Panc1 (cell line): Measurements from ENCODE around the gene RCSD1. TPM values are rescaled to one million over a fixed set of nuclear protein-coding genes. Genes with fewer than 3 reads are reported as not detected.

Experiments
- ATAC-seq: fragments of 200-7000 bp; cut with Tn5 transposase; 2 replicates; pipeline ENCODE4 v1.9.1; 2020; ENCODE audit warnings: mild to moderate bottlenecking, moderate library complexity
- BruUV-seq: library from RNA; stranded (reverse); fragments of 400-500 nt; replicated peaks from 2 replicates; lab custom pipeline; 2021; lab: Mats Ljungman, UMichigan
- CTCF ChIA-PET: fragments of 300-600 bp; sonication (Branson Sonifier 250); formaldehyde crosslinking; loops from one replicate; lab custom pipeline; 2022; ENCODE audit warnings: antibody characterized with exemption; lab: Charles Lee
- POLR2A ChIA-PET: fragments of 300-600 bp; sonication (Branson Sonifier 250); formaldehyde crosslinking; loops from one replicate; lab custom pipeline; 2022; ENCODE audit warnings: antibody characterized with exemption; lab: Charles Lee
- DNase-seq: peaks from one replicate; pipeline ENCODE4 v3.0.0-alpha.2; 2010; ENCODE audit warnings: low read depth, low spot score
- H3K27ac ChIP-seq: 2 replicates; pipeline ENCODE4 v1.5.1; 2011; ENCODE audit warnings: mild to moderate bottlenecking, low read length, inconsistent platforms
- H3K27me3 ChIP-seq: fragments of 200-500 bp; sonication (Bioruptor generic); 2 replicates; pipeline ENCODE4 v1.6.0; 2014; ENCODE audit warnings: low read length, inconsistent platforms; ENCODE audit not compliant: control insufficient read depth, insufficient read depth
- H3K36me3 ChIP-seq: fragments of 200-500 bp; sonication (Bioruptor generic); 2 replicates; pipeline ENCODE4 v1.5.1; 2014; ENCODE audit warnings: inconsistent platforms, mild to moderate bottlenecking, low read length, moderate library complexity; ENCODE audit not compliant: control insufficient read depth, insufficient read depth
- H3K4me1 ChIP-seq: 2 replicates; pipeline ENCODE4 v1.5.1; 2011; ENCODE audit warnings: inconsistent platforms, mild to moderate bottlenecking, low read length, moderate library complexity; ENCODE audit not compliant: control insufficient read depth, insufficient read depth
- H3K4me3 ChIP-seq, 2 experiments: 2 replicates each; pipeline ENCODE4 v1.5.1; 2011 to 2012; ENCODE audit warnings: low read depth in 2 of 2, low read length in 2 of 2, mild to moderate bottlenecking in 2 of 2, inconsistent platforms in 1 of 2, moderate library complexity in 1 of 2
- H3K9me3 ChIP-seq: fragments of 200-500 bp; sonication (Bioruptor generic); 2 replicates; pipeline ENCODE4 v1.5.1; 2014; ENCODE audit warnings: low read depth, mild to moderate bottlenecking, inconsistent platforms, low read length, moderate library complexity; ENCODE audit not compliant: control insufficient read depth, insufficient read depth
- CTCF ChIP-seq: fragments of 450-650 bp; IDR thresholded peaks from 2 replicates; pipeline ENCODE4 v1.5.1; 2017; ENCODE audit warnings: mild to moderate bottlenecking
- POLR2AphosphoS5 ChIP-seq: IDR thresholded peaks from 2 replicates; pipeline ENCODE4 v1.6.1; 2012; ENCODE audit warnings: mild to moderate bottlenecking, low read depth, low read length, moderate library complexity
- REST ChIP-seq, 2 experiments: IDR thresholded peaks; 2 replicates each; pipeline ENCODE4 v1.6.1; 2011 to 2012; ENCODE audit warnings: low read depth in 2 of 2, control low read depth in 1 of 2, low read length in 1 of 2, mild to moderate bottlenecking in 1 of 2, moderate library complexity in 1 of 2; ENCODE audit not compliant: insufficient read depth in 1 of 2
- SIN3A ChIP-seq: IDR thresholded peaks from 2 replicates; pipeline ENCODE4 v1.6.1; 2012; ENCODE audit warnings: low read depth, mild to moderate bottlenecking, low read length, moderate library complexity, borderline replicate concordance; ENCODE audit not compliant: insufficient read depth
- TCF7L2 ChIP-seq: IDR thresholded peaks from 2 replicates; pipeline ENCODE4 v1.6.1; 2011; ENCODE audit warnings: mild to moderate bottlenecking, low read depth, low read length, inconsistent platforms
- in situ Hi-C: cut with HindIII; loops from 2 replicates; pipeline ENCODE4 v1.10.0; 2016; ENCODE audit warnings: low sequenced_read_pairs, low pct_unique_long_range_greater_than_20kb
- intact Hi-C: fragments of 100-400 bp; cut with micrococcal nuclease; formaldehyde crosslinking; loops from one replicate; pipeline ENCODE4 v1.10.0; 2022; ENCODE audit not compliant: unreplicated experiment
- total RNA-seq: library from RNA; stranded (reverse); gene quantifications from one replicate; pipeline ENCODE4 v1.2.1, GENCODE V29; 2021; ENCODE audit not compliant: unreplicated experiment

RCSD1 gene
- total RNA-seq, 1 experiment from 2014 or later, result 1.4 TPM

GRCh38 chr1:167723707-167724323, 93.8 kb downstream of the RCSD1 start:
- ChIA-PET CTCF (no interaction called here), POLR2A (no interaction called here)
- Histone ChIP-seq H3K4me1 (peaks cover 10% of the 10 kb centered on the region), H3K9me3 (no peaks in the 10 kb centered on the region), H3K36me3 (no peaks in the 10 kb centered on the region), H3K4me3 (no peak overlapping the region), H3K27me3 (no peaks in the 10 kb centered on the region), H3K27ac (peak overlapping the region; percentile 80; the same call in 1 of the 2 replicates)
- intact Hi-C loops (loop anchor here (5.0 kb wide), 1 partner anchor 203 kb away; no protein-coding TSS in a partner anchor), in situ Hi-C loops (no loop called here)
- ATAC-seq (no peak), DNase-seq (no peak)
- no TSS peak for BruUV-seq
- TF ChIP-seq REST (IDR thresholded peaks at IDR 0.05; ENCODE audit: insufficient read depth in 1 of 2, low read depth in 2 of 2, low read length in 1 of 2) (no peak), CTCF (no peak), POLR2AphosphoS5 (no peak), SIN3A (no peak), TCF7L2 (no peak)

GRCh38 chr1:167726008-167726407, 96.0 kb downstream of the RCSD1 start:
- ATAC-seq, result no peak
- POLR2A ChIA-PET, result no interaction called here
- TF ChIP-seq SIN3A, result no peak
- no peak for TF ChIP-seq POLR2AphosphoS5
- TF ChIP-seq CTCF, result no peak
- no peak for TF ChIP-seq REST (IDR thresholded peaks at IDR 0.05; ENCODE audit: insufficient read depth in 1 of 2, low read depth in 2 of 2, low read length in 1 of 2)
- TF ChIP-seq TCF7L2, result no peak
- no TSS peak for BruUV-seq
- H3K9me3 ChIP-seq, result no peaks in the 10 kb centered on the region
- H3K4me3 ChIP-seq, result no peak overlapping the region
- in situ Hi-C loops (no loop called here), intact Hi-C loops (no loop called here)
- no peak overlapping the region for H3K27ac ChIP-seq
- no peak for DNase-seq
- H3K27me3 ChIP-seq, result no peaks in the 10 kb centered on the region
- peaks cover 7% of the 10 kb centered on the region for H3K4me1 ChIP-seq
- H3K36me3 ChIP-seq, result no peaks in the 10 kb centered on the region
- CTCF ChIA-PET, result no interaction called here
